ENCODE results near the gene ZNF844. TPM values are rescaled to one million over a fixed set of nuclear protein-coding genes. Genes with fewer than 3 reads are reported as not detected.

Gene ZNF844
- total RNA-seq, 1 experiment from 2014 or later = not detected

- POLR2A ChIA-PET = no interaction called here
- Histone ChIP-seq H2AFZ (ENCODE audit: low read depth, low read length, poor library complexity, severe bottlenecking) (no peak within 1 kb of the TSS), H3K36me3 (ENCODE audit: control insufficient read depth in 1 of 2, insufficient read depth in 2 of 2, low read length in 2 of 2) (no peaks in the 10 kb centered on the region), H3K79me2 (ENCODE audit: insufficient read depth, low read length) (no peaks in the 10 kb centered on the region), H3K27me3 (ENCODE audit: insufficient read depth, low read length) (no peaks in the 10 kb centered on the region), H3K9me2 (ENCODE audit: insufficient read depth) (no peaks in the 10 kb centered on the region), H3K9ac (ENCODE audit: low read length) (no peak within 1 kb of the TSS), H3K4me2 (ENCODE audit: low read length) (no peak within 1 kb of the TSS), H3K4me1 (ENCODE audit: control insufficient read depth in 1 of 2, insufficient read depth in 2 of 2, low read length in 2 of 2) (no peaks in the 10 kb centered on the region), H3K27ac (ENCODE audit: low read depth, low read length) (no peak within 1 kb of the TSS), H3K4me3 (replicated peaks in 1 of 2; ENCODE audit: low read depth in 1 of 2, low read length in 2 of 2) (no peak within 1 kb of the TSS), H3K9me3 (ENCODE audit: control insufficient read depth in 1 of 2, insufficient read depth in 1 of 2, low read depth in 1 of 2, low read length in 2 of 2) (peaks cover 0 to 12% of the 10 kb centered on the region in 2 experiments; a peak in 2 of 4 replicates), H4K20me1 (ENCODE audit: insufficient read depth) (no peaks in the 10 kb centered on the region)
- BruUV-seq (replicated peaks) = no TSS peak
- TF ChIP-seq POLR2AphosphoS5 (IDR thresholded peaks at IDR 0.05; ENCODE audit: low read depth, low read length) (no peak), CBX3 (IDR thresholded peaks at IDR 0.05; ENCODE audit: low read depth) (no peak), ATF3 (IDR thresholded peaks at IDR 0.05) (no peak), POLR2A (IDR thresholded peaks at IDR 0.05; ENCODE audit: borderline replicate concordance, extremely low read depth, insufficient read depth, insufficient read length) (no peak), SP1 (IDR thresholded peaks at IDR 0.05; ENCODE audit: low read depth) (no peak), JUND (IDR thresholded peaks at IDR 0.05) (no peak), CTCF (IDR thresholded peaks at IDR 0.05 in 2 of 3, conservative IDR thresholded peaks at IDR 0.05 in 1 of 3; ENCODE audit: borderline replicate concordance in 1 of 3, insufficient read depth in 1 of 3, low read depth in 2 of 3, low read length in 2 of 3) (no peak), ZFX (IDR thresholded peaks at IDR 0.05) (no peak), SIN3A (IDR thresholded peaks at IDR 0.05; ENCODE audit: low read depth) (no peak), TCF7L2 (IDR thresholded peaks at IDR 0.05; ENCODE audit: borderline replicate concordance, extremely low read depth, insufficient read depth, insufficient read length) (no peak), ZNF274 (IDR thresholded peaks at IDR 0.05; ENCODE audit: low read depth, low read length) (no peak), RAD21 (IDR thresholded peaks at IDR 0.05; ENCODE audit: low read depth) (no peak), MAX (IDR thresholded peaks at IDR 0.05) (no peak), EZH2 (IDR thresholded peaks at IDR 0.05) (no peak), ELF1 (IDR thresholded peaks at IDR 0.05; ENCODE audit: borderline replicate concordance, low read depth) (no peak), YY1 (IDR thresholded peaks at IDR 0.05; ENCODE audit: extremely low read depth, insufficient replicate concordance, low read depth, low read length) (no peak), ZBTB33 (IDR thresholded peaks at IDR 0.05; ENCODE audit: extremely low read depth, insufficient replicate concordance, low read length) (no peak), REST (IDR thresholded peaks at IDR 0.05; ENCODE audit: low read depth) (no peak)
- intact Hi-C loops (cut with micrococcal nuclease) = no loop called here
- no peak for ATAC-seq
- CTCF ChIA-PET = no interaction called here
- no peak for DNase-seq (ENCODE audit: low read depth, low spot score)
- RAD21 ChIA-PET (ENCODE audit: low non-redundant PET in 1 of 2, low total read pairs in 2 of 2, uncharacterized antibody in 2 of 2, unreplicated experiment in 2 of 2) = no interaction called here
These were observed 11.9 kb upstream of the ZNF844 start, which contains the start of gene ZNF878 for GRCh38 chr19:12052497-12053169. Gene ZNF878, minus strand, starts transcription at chr19:12052961. Its CDS starts 160 bp downstream, at chr19:12052801.
